Measurements from ENCODE around the gene SMPX. TPM values are rescaled to one million over a fixed set of nuclear protein-coding genes. Genes with fewer than 3 reads are reported as not detected.

SMPX gene
- total RNA-seq, 3 donors from 2014 or later (not counting 1 experiment from before 2014, with no cell fraction given) = not detected

DNA sequence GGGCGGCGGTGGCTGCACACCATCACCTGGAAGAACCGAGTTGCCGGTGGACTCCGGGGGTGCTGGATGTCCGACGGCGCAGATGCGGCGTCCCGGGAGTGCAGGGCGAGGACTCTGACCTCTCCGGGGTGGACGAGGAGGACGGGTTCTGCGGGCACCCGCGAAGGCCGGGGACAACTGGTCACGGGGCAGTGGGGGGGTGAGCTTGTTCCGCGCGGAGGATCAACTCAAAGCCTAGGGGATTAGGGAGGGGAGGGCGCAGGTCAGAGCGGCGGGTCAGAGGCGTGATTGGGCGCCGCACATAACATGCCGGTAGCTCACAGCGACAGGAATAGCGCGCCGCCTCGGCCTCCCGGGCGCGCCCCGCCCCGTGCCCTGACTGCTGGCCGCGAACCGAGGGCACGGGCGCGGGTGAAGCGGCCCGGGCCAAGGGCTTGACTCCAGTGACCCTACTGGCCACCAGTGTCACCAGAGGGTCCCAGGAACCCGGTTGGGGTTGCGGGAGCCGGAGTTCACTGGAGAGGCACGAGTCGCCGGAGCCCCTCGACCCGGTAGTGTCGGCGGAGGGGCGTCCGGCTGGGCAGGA, 99.7 kb downstream of the SMPX start, which contains the start of gene KLHL34:
TSS of gene KLHL34 (minus strand) at position 179 of the 586 bp plus-strand sequence. CDS start 542 bp downstream, outside the sequence.
- H3K9me3 ChIP-seq (ENCODE audit: control insufficient read depth, insufficient read depth, low read length) = no peaks in the 10 kb centered on the region
- H3K4me3 ChIP-seq (ENCODE audit: low read length) = no peak within 1 kb of the TSS
- H3K27ac Mint-ChIP-seq = no peak within 1 kb of the TSS
- H3K4me1 ChIP-seq (ENCODE audit: control insufficient read depth, insufficient read depth, low read length) = peaks cover 4% of the 10 kb centered on the region
- H3K27me3 Mint-ChIP-seq (ENCODE audit: low read depth in 2 of 2) = peaks cover 14 to 16% of the 10 kb centered on the region in 2 donors
- TF ChIP-seq CTCF (IDR thresholded peaks at IDR 0.05) = no peak
- peaks cover 4% of the 10 kb centered on the region for H3K27me3 ChIP-seq (ENCODE audit: control insufficient read depth, insufficient read depth, low read length)
- H3K9me3 Mint-ChIP-seq = no peaks in the 10 kb centered on the region
- WGBS (ENCODE audit: insufficient coverage) = 7% methylated on average over 60 of the region's 60 CpGs
- no peak for ATAC-seq
- H3K27ac ChIP-seq (ENCODE audit: low read length) = no peak within 1 kb of the TSS
- no peaks in the 10 kb centered on the region for H3K36me3 Mint-ChIP-seq
- DNase-seq = peak in 1 of 2 donors; percentile 25
- H3K4me3 Mint-ChIP-seq = no peak within 1 kb of the TSS
- intact Hi-C loops (cut with micrococcal nuclease) = no loop called here
- H3K36me3 ChIP-seq (ENCODE audit: control insufficient read depth, insufficient read depth, low read length) = no peaks in the 10 kb centered on the region
- H3K4me1 Mint-ChIP-seq = no peaks in the 10 kb centered on the region

DNA sequence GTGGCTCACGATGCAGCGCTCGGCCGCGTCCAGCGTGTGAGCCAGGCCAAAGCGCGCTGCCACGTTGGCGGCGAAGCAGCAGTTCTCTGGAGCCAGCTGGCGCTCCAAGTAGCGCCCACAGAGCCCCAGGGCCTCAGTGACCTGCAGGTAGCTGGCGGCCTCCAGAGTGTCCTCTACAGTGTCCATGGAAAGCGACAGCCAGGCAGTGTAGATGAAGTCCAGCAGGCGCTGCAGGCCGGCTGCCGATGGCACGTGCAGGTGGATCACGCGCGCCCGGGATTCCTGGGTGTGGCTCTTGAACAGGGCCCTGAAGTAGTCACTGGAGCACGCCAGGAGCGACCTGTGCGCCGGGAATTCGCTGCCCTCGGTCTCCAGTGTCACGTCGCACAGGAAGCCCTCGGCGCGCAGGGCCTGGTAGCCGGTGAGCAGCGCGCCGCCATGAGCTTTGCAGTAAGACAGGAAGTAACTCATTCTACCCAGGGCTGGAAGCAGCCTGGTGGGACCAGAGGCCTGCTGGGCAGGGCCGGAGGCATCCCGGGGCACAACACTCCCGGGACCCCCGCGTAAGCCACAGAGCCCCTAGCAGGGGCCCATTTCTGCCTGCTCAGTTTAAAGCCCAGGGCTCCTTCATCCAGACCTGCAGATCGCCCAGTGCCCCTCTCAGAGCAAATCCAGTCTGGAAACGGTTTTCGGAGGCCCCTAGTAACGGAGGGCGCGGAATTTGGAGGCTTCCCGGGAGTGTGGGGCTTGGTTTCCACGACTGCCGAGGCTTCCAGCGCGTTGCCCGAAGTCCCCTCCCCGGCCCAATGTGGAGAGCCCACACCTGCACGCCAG, 100.4 kb downstream of the SMPX start:
- Mint-ChIP-seq H3K4me3 (no peak overlapping the region), H3K9me3 (no peaks in the 10 kb centered on the region), H3K27me3 (ENCODE audit: low read depth in 2 of 2) (peaks cover 11 to 16% of the 10 kb centered on the region in 2 donors), H3K4me1 (no peaks in the 10 kb centered on the region), H3K36me3 (no peaks in the 10 kb centered on the region), H3K27ac (no peak overlapping the region)
- Histone ChIP-seq H3K27me3 (ENCODE audit: control insufficient read depth, insufficient read depth, low read length) (peaks cover 4% of the 10 kb centered on the region), H3K4me3 (ENCODE audit: low read length) (no peak overlapping the region), H3K36me3 (ENCODE audit: control insufficient read depth, insufficient read depth, low read length) (no peaks in the 10 kb centered on the region), H3K4me1 (ENCODE audit: control insufficient read depth, insufficient read depth, low read length) (peaks cover 4% of the 10 kb centered on the region), H3K27ac (ENCODE audit: low read length) (no peak overlapping the region), H3K9me3 (ENCODE audit: control insufficient read depth, insufficient read depth, low read length) (no peaks in the 10 kb centered on the region)
- intact Hi-C loops (cut with micrococcal nuclease) = no loop called here
- TF ChIP-seq CTCF (IDR thresholded peaks at IDR 0.05) = no peak
- 34% methylated on average over 57 of the region's 57 CpGs for WGBS (ENCODE audit: insufficient coverage)
- ATAC-seq = no peak
- DNase-seq = peak in 1 of 2 donors; percentile 39

DNA sequence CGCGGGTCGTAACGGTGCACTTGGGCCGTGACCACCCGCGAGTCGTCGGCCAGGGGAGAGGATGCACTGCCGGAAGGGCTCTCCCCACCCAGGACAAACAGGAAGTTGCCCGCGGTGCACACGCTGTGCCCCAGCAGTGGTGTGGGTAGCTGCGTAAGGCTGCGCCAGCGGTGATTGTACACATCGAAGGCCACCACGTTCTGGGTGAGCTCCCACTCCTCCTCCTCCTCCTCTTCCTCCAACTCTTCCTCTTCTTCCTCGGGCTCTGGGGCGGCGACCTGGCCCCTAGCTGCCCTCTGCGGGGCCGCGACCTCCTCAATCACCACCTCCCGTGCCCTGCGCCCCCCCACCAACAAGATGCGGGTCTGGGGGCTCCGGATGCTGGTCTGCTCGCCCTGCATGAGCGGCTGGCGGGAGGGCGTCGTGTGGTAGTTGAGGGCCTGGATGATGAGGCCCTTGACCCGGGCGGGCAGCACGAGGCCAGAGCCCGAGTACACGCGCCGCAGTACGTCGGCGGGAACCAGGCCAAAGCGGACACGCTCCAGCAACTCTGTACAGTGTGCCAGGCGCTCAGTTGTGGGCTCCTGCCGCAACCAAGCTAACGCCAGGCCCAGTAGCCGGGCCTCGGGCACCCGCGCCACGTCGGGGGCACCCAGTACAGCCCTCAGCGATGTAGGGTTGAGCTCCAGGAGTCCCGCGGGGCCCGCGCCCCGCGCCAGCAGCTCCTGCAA, 101.2 kb downstream of the SMPX start:
- no peak for ATAC-seq
- no peak overlapping the region for H3K27ac ChIP-seq (ENCODE audit: low read length)
- peaks cover 4% of the 10 kb centered on the region for H3K4me1 ChIP-seq (ENCODE audit: control insufficient read depth, insufficient read depth, low read length)
- peaks cover 4% of the 10 kb centered on the region for H3K27me3 ChIP-seq (ENCODE audit: control insufficient read depth, insufficient read depth, low read length)
- 41% methylated on average over 60 of the region's 61 CpGs for WGBS (ENCODE audit: insufficient coverage)
- TF ChIP-seq CTCF (IDR thresholded peaks at IDR 0.05) = no peak
- no peaks in the 10 kb centered on the region for H3K9me3 Mint-ChIP-seq
- intact Hi-C loops (cut with micrococcal nuclease) = no loop called here
- H3K4me3 Mint-ChIP-seq = no peak overlapping the region
- H3K27ac Mint-ChIP-seq = no peak overlapping the region
- no peak overlapping the region for H3K4me3 ChIP-seq (ENCODE audit: low read length)
- no peaks in the 10 kb centered on the region for H3K36me3 Mint-ChIP-seq
- H3K27me3 Mint-ChIP-seq (ENCODE audit: low read depth in 2 of 2) = peaks cover 3 to 11% of the 10 kb centered on the region in 2 donors
- H3K9me3 ChIP-seq (ENCODE audit: control insufficient read depth, insufficient read depth, low read length) = no peaks in the 10 kb centered on the region
- H3K36me3 ChIP-seq (ENCODE audit: control insufficient read depth, insufficient read depth, low read length) = no peaks in the 10 kb centered on the region
- DNase-seq = no peak
- H3K4me1 Mint-ChIP-seq = no peaks in the 10 kb centered on the region

Other genes starting within 250 kb of the SMPX start
- not detected for gene KLHL34, start 99.8 kb downstream of the SMPX start, total RNA-seq
- gene MBTPS2, start 81.5 kb upstream of the SMPX start, total RNA-seq = 1 to 10 TPM; 5.0 to 7.5 (median 5.6) TPM
- 1 to 10 TPM in 2 of 3 donors, under 1 TPM in 1; 0.92 to 1.9 (median 1.2) TPM for gene YY2, start 97.9 kb upstream of the SMPX start, total RNA-seq
- gene SMS, start 182.6 kb upstream of the SMPX start, total RNA-seq = 10 to 100 TPM; 14.9 to 19.4 (median 18.6) TPM